ENCODE data around the gene PIGC.
"Not testable (repeated sequence)": the region's sequence is repeated elsewhere in the genome, so short reads cannot be mapped to it uniquely, and the experiment has no call there.

PIGC gene

DNA sequence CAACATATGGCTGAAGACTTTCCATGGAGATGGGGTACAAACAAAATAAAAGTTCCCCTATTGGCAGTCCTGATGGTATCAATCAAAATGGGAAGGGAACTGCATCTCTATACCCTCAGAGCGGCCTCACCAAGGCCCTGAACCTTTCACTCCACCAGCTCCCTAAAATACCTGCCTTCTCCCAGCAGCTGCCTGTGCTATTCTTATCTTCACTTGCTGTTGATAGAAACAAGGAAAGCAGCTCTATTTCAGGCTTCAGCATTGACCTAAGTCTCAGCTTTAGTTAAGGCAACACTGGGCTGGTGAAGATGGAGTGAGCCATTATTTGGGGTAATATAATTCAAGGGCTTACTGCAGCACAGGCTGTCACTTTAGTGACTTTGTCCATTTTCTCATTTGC is 21.7 kb upstream of the PIGC start:
- DNase-seq: no peak

- no peak for DNase-seq
Observed at GRCh38 chr1:172460887-172461315, 17.0 kb upstream of the PIGC start.

GRCh38 chr1:172460177-172460576 is 16.3 kb upstream of the PIGC start:
- no peak for DNase-seq

DNA sequence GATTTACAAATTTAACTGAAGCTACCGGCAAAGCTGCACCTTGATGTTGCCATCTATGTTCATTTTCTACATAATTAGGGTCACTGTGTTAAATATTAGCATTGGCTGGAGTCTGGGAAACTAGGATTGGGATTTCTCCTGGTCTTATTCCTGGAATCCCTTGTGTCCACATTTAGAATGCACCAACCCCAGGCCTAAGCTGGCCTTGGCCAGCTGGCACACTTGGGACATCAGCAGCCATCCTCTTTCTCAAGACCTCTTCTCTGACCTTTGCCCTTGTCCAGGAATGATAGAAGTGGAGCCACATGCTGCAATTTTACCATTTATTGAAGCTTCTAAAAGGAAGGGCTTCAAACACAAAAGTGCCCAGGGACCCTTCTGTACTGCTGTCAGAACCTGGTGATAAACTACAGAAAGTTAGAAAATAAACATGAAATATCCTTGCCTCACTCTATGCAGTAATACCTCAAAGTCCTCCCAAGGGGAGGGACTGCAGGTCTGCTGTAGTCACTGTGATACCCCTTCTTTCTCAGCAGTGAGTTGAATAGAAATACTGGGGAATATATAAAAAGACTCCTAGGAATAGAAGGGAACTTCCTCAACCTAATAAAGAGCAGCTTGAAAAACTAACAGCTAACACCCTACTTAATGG is 13.7 kb upstream of the PIGC start:
- DNase-seq: no peak

DNA sequence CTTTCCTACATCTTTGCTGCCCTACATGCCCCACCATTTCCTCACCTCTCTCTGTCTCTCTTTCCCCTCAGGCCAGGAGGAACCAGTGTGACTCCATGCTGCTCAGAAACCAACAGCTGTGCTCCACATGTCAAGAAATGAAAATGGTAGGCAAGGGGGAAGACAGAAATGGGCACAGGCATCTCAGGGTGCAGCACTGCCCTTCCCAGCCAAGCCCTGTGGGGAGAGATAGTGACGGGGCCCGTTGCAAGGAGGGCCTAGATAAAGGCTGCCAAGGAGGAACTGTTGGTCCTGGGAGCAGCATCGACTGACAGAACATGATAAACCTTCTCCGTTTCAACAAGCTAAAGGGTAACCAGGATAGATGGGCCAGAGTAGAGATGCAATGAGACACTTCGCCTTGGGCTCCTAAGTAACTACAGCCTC is 12.5 kb upstream of the PIGC start:
- no peak for DNase-seq

DNA sequence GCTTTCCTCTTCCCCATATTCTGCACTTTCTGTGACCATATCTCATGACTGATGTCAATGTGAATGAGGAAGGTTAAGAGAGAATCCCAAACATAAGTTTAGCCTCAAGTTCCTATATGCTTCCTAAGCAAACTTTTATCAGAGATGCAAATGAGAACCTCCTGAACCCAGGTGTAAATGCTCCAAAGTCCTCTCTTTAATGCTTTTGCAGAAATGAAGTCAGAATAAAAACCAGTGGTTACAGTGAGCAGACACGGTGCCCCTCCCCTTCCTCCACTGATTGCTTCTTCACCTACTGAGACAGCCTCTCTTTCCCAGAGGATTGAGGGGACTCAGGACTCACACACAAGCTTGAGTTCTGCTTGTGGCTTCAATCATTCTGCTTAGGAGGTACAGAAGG is 11.6 kb upstream of the PIGC start:
- no peak for DNase-seq

GRCh38 chr1:172453607-172454006 is 9.7 kb upstream of the PIGC start:
- no peak for DNase-seq

GRCh38 chr1:172453153-172453545 is 9.3 kb upstream of the PIGC start:
- no peak for DNase-seq

DNA sequence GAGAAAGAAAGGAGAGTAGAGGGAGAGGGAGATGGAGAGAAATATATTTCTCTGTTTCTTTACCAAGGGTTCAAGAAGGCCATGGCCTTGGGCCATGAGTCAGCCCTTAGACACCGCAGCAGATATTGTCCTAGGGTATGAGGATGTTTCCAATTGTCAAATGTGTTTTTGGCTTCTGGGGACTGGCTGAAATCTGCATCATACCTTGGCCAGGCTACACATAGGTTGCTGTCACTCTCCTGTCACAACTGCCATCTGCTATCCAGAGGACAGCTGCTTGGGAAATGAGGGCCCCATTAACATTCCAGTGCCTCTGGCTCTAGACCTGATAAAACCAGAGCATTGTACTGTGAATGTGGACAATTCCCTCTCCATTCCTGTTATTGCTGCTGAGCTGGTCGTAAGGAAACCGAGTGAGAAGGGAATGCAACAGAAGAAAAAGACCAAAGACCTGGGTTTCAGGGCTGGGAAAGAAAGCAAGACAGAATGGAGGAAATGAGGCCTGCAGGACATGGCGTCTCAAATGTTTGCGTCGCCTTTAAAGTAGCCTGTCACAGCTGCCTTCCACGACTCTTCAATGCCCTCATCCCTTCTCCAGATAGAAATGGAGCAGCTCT is 8.8 kb upstream of the PIGC start:
- DNase-seq: no peak

DNA sequence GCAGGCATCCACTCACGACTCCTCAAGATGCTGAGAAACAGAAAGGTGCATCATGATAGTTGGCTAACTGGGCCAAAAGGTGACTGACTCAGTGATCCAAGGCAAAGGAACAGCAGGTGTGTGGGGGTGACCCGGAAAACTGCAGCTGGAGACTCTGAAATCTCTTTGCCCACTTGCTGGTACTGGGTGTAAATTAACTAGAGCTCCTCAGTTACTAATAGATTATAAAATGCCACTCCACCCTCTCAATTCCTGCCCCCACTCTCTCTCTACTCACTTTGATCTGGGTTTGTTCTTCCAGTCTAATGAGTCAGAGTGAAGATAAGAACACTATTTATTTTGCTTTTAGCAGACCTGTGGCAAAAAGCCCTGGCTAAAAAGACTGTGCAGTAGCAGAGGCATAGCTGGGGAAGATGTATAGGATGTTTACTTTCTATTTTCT is 7.2 kb upstream of the PIGC start:
- DNase-seq: no peak

DNA sequence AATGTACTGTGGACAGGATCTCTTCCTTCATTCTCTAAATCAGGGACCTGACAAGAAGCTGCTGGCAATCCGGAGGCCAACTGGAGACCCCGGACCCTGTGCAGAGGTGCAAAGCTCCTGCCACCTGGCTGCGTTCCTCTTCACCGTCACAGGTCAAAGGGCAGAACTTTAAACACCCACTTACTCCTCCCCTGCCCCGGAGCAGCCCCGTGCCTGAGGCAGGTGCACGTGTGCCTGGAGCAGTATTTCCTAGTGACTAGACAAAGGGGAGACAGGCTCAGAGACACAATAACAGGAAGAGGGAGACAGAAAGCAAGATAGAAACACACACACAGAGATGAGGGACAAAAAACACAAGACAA is 6.6 kb upstream of the PIGC start:
- no peak for DNase-seq

- peak; percentile 72 to 76 for DNase-seq
Observed at GRCh38 chr1:172449585-172450523, 6.0 kb upstream of the PIGC start.

DNA sequence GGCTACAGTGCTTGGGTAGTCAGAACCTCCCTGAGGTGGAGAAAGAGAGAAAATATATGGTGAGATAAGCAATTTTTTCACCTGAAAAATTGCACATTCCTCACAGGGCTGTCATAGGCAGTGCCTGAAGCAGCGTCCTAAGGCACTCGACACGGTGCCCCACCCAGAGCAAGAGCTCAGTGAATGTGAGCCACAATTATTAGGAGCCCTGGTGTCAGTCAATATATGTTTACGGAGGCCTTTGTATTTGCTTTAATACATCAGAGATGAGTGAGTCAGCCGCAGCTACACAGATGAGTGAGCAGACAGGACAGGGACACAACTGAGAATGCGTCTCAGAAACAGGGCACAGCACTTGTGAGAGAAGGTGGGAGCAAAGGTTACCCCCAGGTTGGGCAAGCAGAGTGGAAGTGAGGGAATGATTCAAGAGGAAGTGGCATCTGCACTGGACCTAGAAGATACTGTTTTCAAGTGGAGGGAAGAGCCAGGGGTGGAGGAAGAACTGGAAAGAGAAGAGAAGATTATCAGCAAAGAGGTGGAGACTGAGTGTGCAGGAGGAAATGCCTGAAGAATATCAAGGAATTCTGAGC is 5.2 kb upstream of the PIGC start:
- DNase-seq: no peak

DNA sequence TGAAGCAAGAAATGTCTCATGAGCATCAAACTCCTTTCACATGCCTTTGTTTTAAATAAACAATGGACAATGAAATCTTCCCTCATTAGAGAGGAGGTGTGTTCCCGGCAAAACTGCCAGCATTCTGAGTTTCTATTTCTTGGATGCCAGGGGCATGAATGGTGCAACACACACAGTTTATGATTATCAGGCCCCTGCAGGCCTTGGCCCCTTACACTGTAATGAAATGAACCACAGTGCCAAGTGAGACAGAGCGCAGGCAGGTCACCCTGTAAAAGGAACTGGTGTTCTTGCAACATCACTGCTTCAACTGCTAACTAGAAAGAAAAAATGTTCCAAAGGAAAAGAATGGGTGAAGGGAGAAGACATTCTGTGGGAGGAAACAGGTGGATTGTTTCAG is 3.8 kb upstream of the PIGC start:
- peak; percentile 30 to 49 for DNase-seq

GRCh38 chr1:172446547-172446946 is 2.7 kb upstream of the PIGC start:
- no peak for DNase-seq

DNA sequence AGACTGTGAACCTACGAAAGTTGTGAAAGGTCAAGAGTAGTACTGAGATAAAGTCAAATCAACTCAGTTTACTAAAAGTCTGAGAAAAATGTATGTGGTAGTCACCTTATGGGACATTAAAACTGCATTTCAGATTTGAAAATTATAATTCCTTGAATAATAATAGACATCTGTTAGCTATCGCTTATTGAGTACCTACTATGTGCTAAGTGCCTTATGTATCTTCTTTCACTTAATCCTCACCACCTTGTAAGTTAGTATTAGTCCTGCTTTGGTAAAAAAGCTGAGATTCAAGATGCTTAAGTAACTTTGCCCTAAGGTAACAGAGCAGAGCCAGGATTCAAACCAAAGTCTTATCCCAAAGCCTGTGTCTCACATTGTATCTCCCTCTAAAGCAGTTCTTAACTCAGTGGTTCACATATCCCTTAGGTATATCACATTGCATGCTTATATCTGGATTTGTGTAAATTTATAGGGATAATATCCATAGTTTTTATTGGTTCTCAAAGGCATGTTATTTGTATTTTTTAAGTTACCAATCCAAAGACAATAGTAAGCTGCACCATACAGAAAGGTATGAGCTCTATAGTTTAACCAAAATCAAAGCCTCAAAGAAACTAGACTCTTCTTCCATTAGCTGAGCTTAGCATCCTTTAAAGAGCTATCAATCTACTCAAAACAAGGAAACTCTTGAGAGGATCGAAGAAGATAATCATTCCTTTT is 865 bp downstream of the PIGC start:
- DNase-seq: no peak

GRCh38 chr1:172442404-172442803 is 1.5 kb downstream of the PIGC start:
- DNase-seq: no peak

- DNase-seq: not testable (repeated sequence)
Observed at GRCh38 chr1:172437183-172437582, 6.7 kb downstream of the PIGC start.

GRCh38 chr1:172431721-172432192 is 12.1 kb downstream of the PIGC start:
- DNase-seq: no peak

DNA sequence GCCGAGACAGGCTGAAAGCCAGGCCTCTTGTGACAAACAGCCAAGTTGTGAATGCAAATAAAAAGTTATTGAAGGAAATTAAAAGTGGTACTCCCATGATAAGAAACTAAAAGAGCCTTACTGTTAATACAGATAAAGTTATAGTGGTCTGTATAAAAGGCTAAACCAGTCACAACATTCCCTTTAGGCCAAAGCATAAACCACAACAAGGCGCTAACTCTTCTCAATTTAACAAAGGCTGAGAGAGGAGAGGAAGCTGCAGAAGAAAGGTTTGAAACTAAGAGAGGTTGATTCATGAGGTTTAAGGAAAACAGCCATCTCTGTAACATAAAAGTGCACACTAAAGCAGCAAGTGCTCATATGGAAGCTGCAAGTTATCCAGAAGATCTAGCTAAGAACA is 12.7 kb downstream of the PIGC start:
- no peak for DNase-seq

GRCh38 chr1:172430128-172430454 is 13.8 kb downstream of the PIGC start:
- DNase-seq: no peak

DNA sequence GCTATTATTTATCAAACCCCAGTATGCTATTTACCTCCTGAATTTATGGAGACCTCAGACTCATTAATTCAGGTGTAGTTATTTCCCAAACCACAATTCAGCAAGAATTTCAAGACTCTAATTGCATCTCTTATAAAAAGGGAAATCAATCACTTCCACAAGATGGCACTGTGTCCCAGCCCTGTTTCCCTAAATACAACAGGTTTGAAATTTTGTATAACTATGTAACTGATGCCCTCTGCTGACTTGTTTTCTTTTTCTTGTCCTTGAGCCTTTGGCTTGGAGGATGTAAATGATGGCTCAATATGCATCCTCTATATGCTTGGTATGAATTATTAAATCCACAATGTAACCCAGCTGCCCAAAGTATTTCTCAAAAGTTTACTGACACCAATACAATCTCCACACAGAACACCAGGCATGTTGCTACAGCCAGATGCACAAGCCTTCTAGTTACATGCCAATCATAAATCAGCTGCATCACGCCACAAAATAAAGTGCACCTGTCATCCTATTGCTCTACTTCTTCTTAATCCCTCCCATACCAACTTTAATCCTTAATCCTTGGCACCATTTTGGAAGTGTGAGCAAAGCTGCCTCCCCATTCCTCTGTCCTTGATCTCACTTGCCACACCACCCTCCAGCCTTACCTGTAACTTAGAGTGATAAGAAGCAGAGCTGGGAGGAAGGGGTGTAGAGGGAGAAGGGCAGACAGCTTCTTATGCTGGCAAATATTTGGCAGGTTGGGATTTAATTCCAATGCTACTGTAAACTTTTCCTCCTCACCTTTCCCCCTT is 14.3 kb downstream of the PIGC start:
- peak; percentile 66 to 80 for DNase-seq

All from Kasumi-1 (cell line).